ENCODE measurements around the gene CDK6. TPM values are rescaled to one million over a fixed set of nuclear protein-coding genes. Genes with fewer than 3 reads are reported as not detected.

CDK6 gene
- total and polyA plus RNA-seq, 2 experiments from 2014 or later: 7.4 to 23.7 TPM

GRCh38 chr7:92784935-92785334 is 51.4 kb downstream of the CDK6 start:
- Histone ChIP-seq H3K4me3 (no peak overlapping the region), H3K4me2 (no peak overlapping the region), H3K36me3 (ENCODE audit: insufficient read depth) (0 out of 2 replicates have a peak, but pooled peaks cover 3% of the 10 kb centered on the region), H3K79me2 (replicated peaks; ENCODE audit: insufficient read depth) (peaks cover 10% of the 10 kb centered on the region; the same call in 1 of the 2 replicates), H3F3A (replicated peaks; ENCODE audit: low read depth) (no peaks in the 10 kb centered on the region), H2AFZ (no peak overlapping the region), H3K9me2 (ENCODE audit: insufficient read depth) (no peaks in the 10 kb centered on the region; the same call in none of the 2 replicates), H4K20me1 (replicated peaks; ENCODE audit: insufficient read depth) (no peaks in the 10 kb centered on the region), H3K4me1 (ENCODE audit: insufficient read depth) (peaks cover 33% of the 10 kb centered on the region), H3K27me3 (ENCODE audit: insufficient read depth) (no peaks in the 10 kb centered on the region), H3K27ac (ENCODE audit: low read depth) (no peak overlapping the region)
- Mint-ChIP-seq H3K27me3 (ENCODE audit: insufficient read depth, low read depth, poor library complexity) (no peaks in the 10 kb centered on the region), H3K36me3 (ENCODE audit: low read depth) (peaks cover 12% of the 10 kb centered on the region), H3K27ac (no peak overlapping the region), H3K9me3 (peaks cover 11% of the 10 kb centered on the region; the same call in 2 of the 3 replicates), H3K4me3 (no peak overlapping the region), H3K4me1 (peaks cover 38% of the 10 kb centered on the region)
- TF ChIP-seq REST (IDR thresholded peaks at IDR 0.05; ENCODE audit: unreplicated experiment): no peak
- no peak for TF ChIP-seq ZNF114 (CRISPR knock-in tag; IDR thresholded peaks at IDR 0.05)
- TF ChIP-seq CREB1 (CRISPR knock-in tag; IDR thresholded peaks at IDR 0.05; ENCODE audit: low read depth): no peak
- TF ChIP-seq NANOG (IDR thresholded peaks at IDR 0.05; ENCODE audit: borderline replicate concordance): no peak
- DNase-seq (ENCODE audit: low spot score) (no peak), ATAC-seq (no peak)

GRCh38 chr7:92783260-92784201 is 52.8 kb downstream of the CDK6 start:
- no peak overlapping the region for H3K4me3 ChIP-seq
- TF ChIP-seq EZH2phosphoT487 (IDR thresholded peaks at IDR 0.05; ENCODE audit: unreplicated experiment) (no peak), CREB1 (CRISPR knock-in tag; IDR thresholded peaks at IDR 0.05; ENCODE audit: low read depth) (no peak), POLR2AphosphoS5 (IDR thresholded peaks at IDR 0.05; ENCODE audit: low read depth) (no peak), ZNF114 (CRISPR knock-in tag; IDR thresholded peaks at IDR 0.05) (no peak), NANOG (IDR thresholded peaks at IDR 0.05; ENCODE audit: borderline replicate concordance) (no peak), JUNB (IDR thresholded peaks at IDR 0.05; ENCODE audit: unreplicated experiment) (no peak), CTCF (conservative IDR thresholded peaks at IDR 0.05; ENCODE audit: low read depth in 2 of 2) (no peak)

More at GRCh38 chr7:92783260-92784201, 52.8 kb downstream of the CDK6 start:
- no peak overlapping the region for H3K27ac Mint-ChIP-seq
- peaks cover 38% of the 10 kb centered on the region for H3K4me1 Mint-ChIP-seq
- ATAC-seq: no peak
- peaks cover 3% of the 10 kb centered on the region; the same call in 2 of the 3 replicates for H3K9me3 Mint-ChIP-seq
- no peaks in the 10 kb centered on the region for H3K27me3 ChIP-seq (ENCODE audit: insufficient read depth)
- H3K27me3 Mint-ChIP-seq (ENCODE audit: insufficient read depth, low read depth, poor library complexity): no peaks in the 10 kb centered on the region
- H3F3A ChIP-seq (replicated peaks; ENCODE audit: low read depth): no peaks in the 10 kb centered on the region
- no peaks in the 10 kb centered on the region; the same call in none of the 2 replicates for H3K9me2 ChIP-seq (ENCODE audit: insufficient read depth)
- H3K4me3 Mint-ChIP-seq: no peak overlapping the region
- no peaks in the 10 kb centered on the region for H3K36me3 ChIP-seq (ENCODE audit: insufficient read depth)
- peak overlapping the region; percentile 49 for H3K4me2 ChIP-seq
- peaks cover 4% of the 10 kb centered on the region; the same call in 1 of the 2 replicates for H3K79me2 ChIP-seq (replicated peaks; ENCODE audit: insufficient read depth)
- H3K4me1 ChIP-seq (ENCODE audit: insufficient read depth): peaks cover 33% of the 10 kb centered on the region
- no peak overlapping the region for H3K27ac ChIP-seq (ENCODE audit: low read depth)
- no peak overlapping the region for H2AFZ ChIP-seq
- H3K36me3 Mint-ChIP-seq (ENCODE audit: low read depth): peaks cover 2% of the 10 kb centered on the region
- no peak for DNase-seq (ENCODE audit: low spot score)
- no peaks in the 10 kb centered on the region for H4K20me1 ChIP-seq (replicated peaks; ENCODE audit: insufficient read depth)
